GM13977 (cell line): Measurements from ENCODE around the gene LRRC32.
"Not testable (repeated sequence)": the region's sequence is repeated elsewhere in the genome, so short reads cannot be mapped to it uniquely, and the experiment has no call there.

Source experiments
- DNase-seq: peaks from one replicate; pipeline ENCODE4 v3.0.0; 2012; ENCODE audit warnings: low spot score
- CTCF ChIP-seq: IDR thresholded peaks from 2 replicates; pipeline ENCODE4 v1.5.1; 2012; ENCODE audit warnings: mild to moderate bottlenecking, control low read depth; ENCODE audit not compliant: insufficient read depth; ENCODE audit errors: extremely low read depth, missing control alignments
- in situ Hi-C: fragments of 300-500 bp; cut with MboI; formaldehyde crosslinking; loops from one replicate; pipeline ENCODE4 v1.12.0; 2022; ENCODE audit warnings: low sequenced_read_pairs, low pct_unique_long_range_greater_than_20kb, mixed read lengths, inconsistent platforms; ENCODE audit not compliant: unreplicated experiment

The LRRC32 gene

DNA sequence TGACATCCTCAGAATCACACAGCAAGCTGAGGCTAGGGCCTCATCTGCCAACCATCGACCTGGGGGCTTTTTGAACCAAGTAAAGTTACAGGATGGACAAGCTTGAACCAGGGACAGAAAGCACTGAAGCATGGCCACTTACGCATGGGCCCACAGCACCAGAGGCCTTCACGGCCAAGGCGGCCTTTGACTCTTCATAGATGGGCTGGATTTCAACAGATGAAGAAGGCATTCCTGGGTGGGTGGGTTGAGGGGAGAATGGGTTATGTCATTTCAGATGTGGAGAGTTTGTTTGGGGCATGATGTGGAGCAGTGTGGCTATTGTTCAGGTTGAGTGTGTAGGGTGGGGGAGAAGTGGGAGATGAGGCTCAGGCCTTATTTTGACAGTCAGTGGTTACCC, 60.2 kb downstream of the LRRC32 start:
- in situ Hi-C loops: no loop called here
- no peak for TF ChIP-seq CTCF
- DNase-seq: no peak

DNA sequence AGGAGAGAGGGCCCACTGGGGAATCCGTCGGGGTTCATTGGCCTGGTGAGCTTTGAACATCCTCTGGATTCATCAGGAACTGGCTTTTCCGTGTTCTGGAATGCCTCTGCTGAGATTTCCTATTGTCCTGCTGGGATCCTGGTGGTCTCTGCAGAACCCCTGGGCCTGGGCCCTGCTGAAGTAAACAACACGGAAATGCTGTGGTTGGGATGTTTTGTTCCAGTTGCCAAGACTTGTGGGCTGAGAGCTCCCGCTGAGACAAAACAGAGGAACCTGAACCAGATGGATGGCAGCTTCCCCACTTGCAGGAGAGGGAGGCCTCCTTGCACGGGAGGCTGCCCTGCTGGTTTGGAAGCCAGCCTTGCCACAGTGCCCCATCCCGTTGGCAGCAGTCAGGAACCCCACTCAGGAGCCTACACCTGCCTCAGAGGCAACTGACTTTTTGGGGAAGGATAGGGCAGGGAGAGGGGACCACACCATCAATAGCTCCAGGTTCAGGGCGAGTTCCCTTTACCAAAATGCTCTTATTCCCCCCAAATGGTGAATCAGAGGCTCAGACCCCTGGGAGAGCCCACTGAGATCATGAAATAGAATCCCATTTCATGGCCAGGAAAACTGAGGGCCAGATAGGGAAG, 60.7 kb downstream of the LRRC32 start:
- DNase-seq: no peak
- no peak for TF ChIP-seq CTCF
- in situ Hi-C loops: no loop called here

- DNase-seq, in situ Hi-C loops: not testable (repeated sequence)
Observed at GRCh38 chr11:76608879-76609460, 61.6 kb downstream of the LRRC32 start.

DNA sequence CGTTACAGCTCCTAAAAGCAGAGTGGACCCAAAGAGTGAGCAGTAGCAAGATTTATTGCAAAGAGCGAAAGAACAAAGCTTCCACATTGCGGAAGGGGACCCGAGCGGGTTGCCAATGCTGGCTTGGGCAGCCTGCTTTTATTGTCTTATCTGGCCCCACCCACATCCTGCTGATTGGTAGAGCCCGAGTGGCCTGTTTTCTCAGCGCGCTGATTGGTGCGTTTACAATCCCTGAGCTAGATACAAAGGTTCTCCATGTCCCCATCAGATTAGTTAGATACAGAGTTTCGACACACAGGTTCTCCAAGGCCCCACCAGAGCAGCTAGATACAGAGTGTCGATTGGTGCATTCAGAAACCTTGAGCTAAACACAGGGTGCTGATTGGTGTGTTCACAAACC, 62.3 kb downstream of the LRRC32 start:
- not testable (repeated sequence) for DNase-seq

More for the DNA sequence above, 62.3 kb downstream of the LRRC32 start:
- in situ Hi-C loops: not testable (repeated sequence)
